ENCODE results near the gene SLC7A8.

GRCh38 chr14:23137813-23138535 is 45.5 kb downstream of the SLC7A8 start:
- no peak for TF ChIP-seq CTCF (IDR thresholded peaks at IDR 0.05)
- TF ChIP-seq POLR2A (IDR thresholded peaks at IDR 0.05), result no peak

Measured in heart left ventricle (tissue), 13 donors.